Fibroblast of lung (primary cell): ENCODE measurements around the gene TGFBRAP1. TPM values are rescaled to one million over a fixed set of nuclear protein-coding genes. Genes with fewer than 3 reads are reported as not detected.

Source experiments
- DNase-seq, 2 donors: peaks; one replicate each; pipeline versions ENCODE4 v3.0.0 to v3.0.0-alpha.2; 2010; ENCODE audit warnings: low read depth in 2 of 2
- H2AFZ ChIP-seq: 2 replicates; pipeline ENCODE4 v1.5.1; 2012; ENCODE audit warnings: low read length, control low read depth, inconsistent platforms
- H3K27ac ChIP-seq: 2 replicates; pipeline ENCODE4 v1.5.1; 2011; ENCODE audit warnings: low read length, control low read depth; ENCODE audit not compliant: insufficient read depth
- H3K27me3 ChIP-seq: 2 replicates; pipeline ENCODE4 v1.5.1; 2011; ENCODE audit warnings: mild to moderate bottlenecking, low read length; ENCODE audit not compliant: control insufficient read depth, insufficient read depth
- H3K36me3 ChIP-seq: 2 replicates; pipeline ENCODE4 v1.5.1; 2011; ENCODE audit warnings: low read length; ENCODE audit not compliant: control insufficient read depth, insufficient read depth
- H3K4me1 ChIP-seq: 2 replicates; pipeline ENCODE4 v1.5.1; 2011; ENCODE audit warnings: low read length; ENCODE audit not compliant: control insufficient read depth, insufficient read depth; ENCODE audit errors: extremely low read depth
- H3K4me2 ChIP-seq: 2 replicates; pipeline ENCODE4 v1.5.1; 2011; ENCODE audit warnings: low read length, control low read depth; ENCODE audit not compliant: insufficient read depth; ENCODE audit errors: extremely low read depth
- H3K4me3 ChIP-seq, 4 experiments: fragments of 200-600 bp in 1 of 4; sonication (generic) in 1 of 4; replicated peaks in 1 of 4; 2 replicates each; pipeline ENCODE4 v1.5.1; 2011 to 2016; ENCODE audit warnings: low read length in 4 of 4, low read depth in 3 of 4, mild to moderate bottlenecking in 3 of 4, control low read depth in 2 of 4, inconsistent platforms in 1 of 4, mixed read lengths in 1 of 4; ENCODE audit not compliant: insufficient read depth in 1 of 4; ENCODE audit errors: control extremely low read depth in 1 of 4
- H3K79me2 ChIP-seq: 2 replicates; pipeline ENCODE4 v1.5.1; 2012; ENCODE audit warnings: mild to moderate bottlenecking, low read length, inconsistent platforms; ENCODE audit not compliant: control insufficient read depth, insufficient read depth
- H3K9ac ChIP-seq: 2 replicates; pipeline ENCODE4 v1.5.1; 2011; ENCODE audit warnings: mild to moderate bottlenecking, low read length, control low read depth; ENCODE audit not compliant: insufficient read depth
- H3K9me3 ChIP-seq: 2 replicates; pipeline ENCODE4 v1.5.1; 2012; ENCODE audit warnings: low read depth, low read length; ENCODE audit not compliant: control insufficient read depth, insufficient read depth
- H4K20me1 ChIP-seq: 2 replicates; pipeline ENCODE4 v1.5.1; 2011; ENCODE audit warnings: low read length; ENCODE audit not compliant: control insufficient read depth, insufficient read depth; ENCODE audit errors: extremely low read depth
- CTCF ChIP-seq, 2 donors: IDR thresholded peaks in 1 of 2; conservative IDR thresholded peaks in 1 of 2; 1 replicate in 1 of 2; 2 replicates in 1 of 2; pipeline ENCODE4 v1.5.1; 2011 to 2012; ENCODE audit warnings: low read length in 2 of 2, control low read depth in 1 of 2, inconsistent platforms in 1 of 2, low read depth in 1 of 2, mild to moderate bottlenecking in 1 of 2
- EZH2 ChIP-seq: IDR thresholded peaks from 2 replicates; pipeline ENCODE4 v1.5.1; 2012; ENCODE audit warnings: low read length, control low read depth, mild to moderate bottlenecking; ENCODE audit errors: missing control alignments
- polyA plus RNA-seq, 2 donors: library from polyadenylated mRNA; depleted of rRNA in 1 of 2; stranded (reverse) in 1 of 2; unstranded in 1 of 2; fragments of >200 nt; gene quantifications; 2 replicates each; pipeline ENCODE4 v1.2.1, GENCODE V29; 2011 to 2012; ENCODE audit warnings: missing spikeins in 1 of 2
- total RNA-seq: library from RNA; depleted of rRNA; stranded (reverse); fragments of >200 nt; gene quantifications from 2 replicates; pipeline ENCODE4 v1.2.1, GENCODE V29; 2014

Gene TGFBRAP1
- total and polyA plus RNA-seq, 2 donors (not counting 1 experiment from before 2014, with no cell fraction given), result 8.5 to 14.9 TPM

GRCh38 chr2:105344704-105345345 lies 15.3 kb upstream of the TGFBRAP1 start:
- no peaks in the 10 kb centered on the region for H3K36me3 ChIP-seq
- no peak overlapping the region for H3K4me3 ChIP-seq

DNA sequence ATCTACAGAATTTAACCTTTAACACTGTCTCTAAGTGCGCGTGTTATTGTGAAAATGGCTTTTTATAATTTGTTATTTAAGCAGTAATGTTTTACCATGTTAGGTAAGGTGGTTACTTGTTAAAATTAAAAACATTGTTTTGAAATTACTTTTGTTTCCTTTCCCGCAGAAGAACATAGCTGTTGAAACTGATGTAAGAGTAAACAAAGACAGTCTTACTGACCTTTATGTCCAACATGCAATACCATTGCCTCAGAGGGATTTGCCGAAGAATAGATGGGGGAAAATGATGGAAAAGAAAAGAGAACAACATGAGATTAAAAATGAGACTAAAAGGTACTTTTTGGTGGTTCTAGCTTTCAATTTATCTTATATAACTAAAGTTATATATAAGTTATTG lies 9.9 kb upstream of the TGFBRAP1 start:
- Histone ChIP-seq H4K20me1 (no peaks in the 10 kb centered on the region), H3K9me3 (no peaks in the 10 kb centered on the region), H3K79me2 (peaks cover 27% of the 10 kb centered on the region), H3K4me3 (peak overlapping the region in 1 of 4 experiments; percentile 93), H3K4me1 (no peaks in the 10 kb centered on the region), H3K27ac (no peak overlapping the region), H3K9ac (no peak overlapping the region), H3K36me3 (no peaks in the 10 kb centered on the region), H2AFZ (no peak overlapping the region), H3K4me2 (no peak overlapping the region), H3K27me3 (no peaks in the 10 kb centered on the region)
- no peak for DNase-seq
- TF ChIP-seq EZH2 (no peak), CTCF (conservative IDR thresholded peaks at IDR 0.05 in 1 of 2, IDR thresholded peaks at IDR 0.05 in 1 of 2; ENCODE audit: low read depth in 1 of 2, low read length in 2 of 2) (no peak)

More at GRCh38 chr2:105344704-105345345, 15.3 kb upstream of the TGFBRAP1 start:
- Histone ChIP-seq H2AFZ (no peak overlapping the region), H4K20me1 (no peaks in the 10 kb centered on the region), H3K9me3 (no peaks in the 10 kb centered on the region), H3K27ac (no peak overlapping the region), H3K9ac (no peak overlapping the region), H3K79me2 (peaks cover 5% of the 10 kb centered on the region), H3K4me1 (no peaks in the 10 kb centered on the region), H3K4me2 (no peak overlapping the region), H3K27me3 (no peaks in the 10 kb centered on the region)
- TF ChIP-seq EZH2 (no peak), CTCF (conservative IDR thresholded peaks at IDR 0.05 in 1 of 2, IDR thresholded peaks at IDR 0.05 in 1 of 2; ENCODE audit: low read depth in 1 of 2, low read length in 2 of 2) (peak in 1 of 2 donors; percentile 32)
- DNase-seq, result peak in 1 of 2 donors; percentile 68

GRCh38 chr2:105338020-105338385 lies 8.5 kb upstream of the TGFBRAP1 start:
- no peaks in the 10 kb centered on the region for H3K9me3 ChIP-seq
- H3K4me2 ChIP-seq, result peak overlapping the region; percentile 89
- H3K9ac ChIP-seq, result peak overlapping the region; percentile 99
- DNase-seq, result no peak
- H3K4me1 ChIP-seq, result no peaks in the 10 kb centered on the region
- H2AFZ ChIP-seq, result no peak overlapping the region
- H3K79me2 ChIP-seq, result peaks cover 27% of the 10 kb centered on the region
- no peaks in the 10 kb centered on the region for H3K27me3 ChIP-seq
- peak overlapping the region; percentile 71 to 95 (median 84) for H3K4me3 ChIP-seq
- TF ChIP-seq EZH2 (no peak), CTCF (conservative IDR thresholded peaks at IDR 0.05 in 1 of 2, IDR thresholded peaks at IDR 0.05 in 1 of 2; ENCODE audit: low read depth in 1 of 2, low read length in 2 of 2) (no peak)
- no peaks in the 10 kb centered on the region for H3K36me3 ChIP-seq
- no peaks in the 10 kb centered on the region for H4K20me1 ChIP-seq
- H3K27ac ChIP-seq, result peak overlapping the region; percentile 100
